Neural cell (in vitro differentiated cells): ENCODE measurements around the gene CYP11A1. TPM values are rescaled to one million over a fixed set of nuclear protein-coding genes. Genes with fewer than 3 reads are reported as not detected.

Source experiments
- H2AFZ ChIP-seq: fragments of 200-600, 300-800 bp; sonication (generic), shearing (Covaris generic); 2 replicates; pipeline ENCODE4 v1.6.0; 2014; ENCODE audit warnings: low read depth, mild to moderate bottlenecking, antibody characterized with exemption, low read length, moderate library complexity
- H3F3A ChIP-seq: fragments of 200-600 bp; shearing (Covaris generic); 2 replicates; pipeline ENCODE4 v1.6.1; 2016; ENCODE audit warnings: mild to moderate bottlenecking, moderate library complexity, mixed read lengths, antibody characterized with exemption, low read length; ENCODE audit not compliant: insufficient read depth, poor library complexity, severe bottlenecking
- H3K27ac ChIP-seq: fragments of 200-600, 300-800 bp; sonication (generic), shearing (Covaris generic); 2 replicates; pipeline ENCODE4 v1.5.1; 2014; ENCODE audit warnings: mild to moderate bottlenecking, low read length, moderate library complexity
- H3K27me3 ChIP-seq: fragments of 300-800, 200-600 bp; sonication (generic), shearing (Covaris generic); 2 replicates; pipeline ENCODE4 v1.6.0; 2014; ENCODE audit warnings: mild to moderate bottlenecking, low read depth, low read length, moderate library complexity; ENCODE audit not compliant: insufficient read depth
- H3K36me3 ChIP-seq: fragments of 300-800, 200-600 bp; sonication (generic), shearing (Covaris generic); 2 replicates; pipeline ENCODE4 v1.5.1; 2014; ENCODE audit warnings: mild to moderate bottlenecking, antibody characterized with exemption, low read length, moderate library complexity; ENCODE audit not compliant: insufficient read depth
- H3K4me2 ChIP-seq: fragments of 300-800, 200-600 bp; sonication (generic), shearing (Covaris generic); 2 replicates; pipeline ENCODE4 v1.6.0; 2014; ENCODE audit warnings: mild to moderate bottlenecking, low read length
- H3K4me3 ChIP-seq: fragments of 300-800, 200-600 bp; sonication (generic), shearing (Covaris generic); 2 replicates; pipeline ENCODE4 v1.5.1; 2014; ENCODE audit warnings: mild to moderate bottlenecking, low read length, moderate library complexity
- H3K79me2 ChIP-seq: fragments of 200-600 bp; shearing (Covaris generic); replicated peaks from 2 replicates; pipeline ENCODE4 v1.6.0; 2014; ENCODE audit warnings: mild to moderate bottlenecking, low read length, moderate library complexity; ENCODE audit not compliant: insufficient read depth
- H3K9ac ChIP-seq: fragments of 300-800, 200-600 bp; sonication (generic), shearing (Covaris generic); 2 replicates; pipeline ENCODE4 v1.6.1; 2016; ENCODE audit warnings: mild to moderate bottlenecking, low read length, mixed read lengths
- H3K9me2 ChIP-seq: fragments of 200-600 bp; shearing (Covaris generic); 2 replicates; pipeline ENCODE4 v1.6.1; 2016; ENCODE audit warnings: mild to moderate bottlenecking, low read length, mixed read lengths; ENCODE audit not compliant: insufficient read depth
- H3K9me3 ChIP-seq: fragments of 200-600, 300-800 bp; sonication (generic), shearing (Covaris generic); 2 replicates; pipeline ENCODE4 v1.6.1; 2016; ENCODE audit warnings: mild to moderate bottlenecking, mixed run types, low read length, moderate library complexity, mixed read lengths
- H4K20me1 ChIP-seq: fragments of 200-600 bp; shearing (Covaris generic); 2 replicates; pipeline ENCODE4 v1.6.1; 2016; ENCODE audit warnings: mild to moderate bottlenecking, mixed run types; ENCODE audit not compliant: insufficient read depth
- EP300 ChIP-seq: fragments of 450-650 bp; conservative IDR thresholded peaks from 2 replicates; pipeline ENCODE4 v1.6.1; 2014; ENCODE audit warnings: antibody characterized with exemption, mild to moderate bottlenecking, moderate library complexity; ENCODE audit not compliant: poor library complexity, severe bottlenecking
- EZH2 ChIP-seq: fragments of 200-600, 300-800 bp; shearing (Covaris generic), sonication (generic); IDR thresholded peaks from 2 replicates; pipeline ENCODE4 v1.6.1; 2014; ENCODE audit warnings: antibody characterized with exemption, low read length, borderline replicate concordance, mild to moderate bottlenecking; ENCODE audit not compliant: insufficient read depth, poor library complexity, severe bottlenecking
- MXI1 ChIP-seq: fragments of 450-650 bp; conservative IDR thresholded peaks from 2 replicates; pipeline ENCODE4 v1.6.1; 2014; ENCODE audit warnings: antibody characterized with exemption, mild to moderate bottlenecking; ENCODE audit not compliant: poor library complexity, severe bottlenecking
- POLR2AphosphoS5 ChIP-seq: IDR thresholded peaks from 2 replicates; pipeline ENCODE4 v1.6.1; 2012
- RAD21 ChIP-seq: fragments of 450-650 bp; conservative IDR thresholded peaks from 2 replicates; pipeline ENCODE4 v1.6.1; 2014; ENCODE audit warnings: antibody characterized with exemption, mild to moderate bottlenecking, moderate library complexity
- SMC3 ChIP-seq: fragments of 450-650 bp; conservative IDR thresholded peaks from 2 replicates; pipeline ENCODE4 v1.6.1; 2014; ENCODE audit warnings: antibody characterized with exemption, mild to moderate bottlenecking, moderate library complexity; ENCODE audit not compliant: poor library complexity
- TAF1 ChIP-seq: IDR thresholded peaks from 2 replicates; pipeline ENCODE4 v1.6.1; 2012; ENCODE audit warnings: low read depth
- polyA plus RNA-seq: library from polyadenylated mRNA; depleted of rRNA; stranded (reverse); fragments of >200 nt; gene quantifications from 2 replicates; pipeline ENCODE4 v1.2.3, GENCODE V29; 2014
- TF ChIP-seq, protein P1 (sequence below): fragments of 450-650 bp; IDR thresholded peaks from 2 replicates; pipeline ENCODE4 v1.5.1; 2014; ENCODE audit warnings: antibody characterized with exemption, mild to moderate bottlenecking, moderate library complexity; ENCODE audit not compliant: poor library complexity, severe bottlenecking
- TF ChIP-seq, protein P2 (sequence below): IDR thresholded peaks from 2 replicates; pipeline ENCODE4 v1.6.1; 2012; ENCODE audit warnings: borderline replicate concordance

Gene CYP11A1
- polyA plus RNA-seq, 1 donor from 2014 or later, result not detected

DNA sequence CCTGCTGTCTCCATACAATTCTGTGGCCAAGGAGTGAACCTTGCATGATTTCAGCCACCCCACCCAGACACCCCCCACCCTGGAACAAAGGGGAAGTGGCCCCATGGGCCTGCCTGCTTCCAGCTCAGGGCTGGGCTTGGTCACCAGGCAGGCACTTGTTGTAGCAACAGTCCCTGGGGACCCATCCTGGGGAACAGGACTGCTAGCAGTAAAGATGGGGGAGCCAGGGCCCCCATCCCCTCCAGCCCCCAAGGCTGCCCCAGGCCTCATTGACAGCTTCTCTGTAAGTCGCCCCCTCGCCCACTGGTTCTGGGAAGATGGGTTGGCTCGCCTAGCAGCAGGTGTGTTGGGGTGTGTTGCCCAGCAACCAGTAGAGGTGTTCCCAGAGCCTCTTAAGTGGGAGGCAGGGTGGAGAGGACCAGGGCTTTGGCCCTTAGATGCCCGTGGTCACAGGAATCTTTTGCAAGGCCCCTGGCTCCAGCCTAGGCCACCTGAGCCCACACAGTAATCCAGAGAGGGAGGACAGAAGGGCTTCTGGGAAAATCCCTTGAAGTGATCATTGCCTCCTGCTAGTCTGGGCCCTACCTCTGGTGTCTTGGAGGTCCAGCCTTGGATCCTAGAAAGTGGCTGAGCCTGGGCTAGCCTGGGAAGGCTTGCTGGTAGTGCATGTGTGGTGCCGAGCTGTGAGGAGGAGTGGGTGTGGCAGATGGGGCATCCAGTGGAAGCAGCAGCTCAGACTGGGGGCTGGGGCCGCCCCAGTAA, 48.9 kb downstream of the CYP11A1 start:
- Histone ChIP-seq H3K4me3 (no peak overlapping the region), H3K27ac (peak overlapping the region; percentile 34), H3K9ac (peak overlapping the region; percentile 41), H3K27me3 (no peaks in the 10 kb centered on the region), H3K4me2 (no peak overlapping the region), H2AFZ (no peak overlapping the region), H3K79me2 (no peaks in the 10 kb centered on the region), H3F3A (no peaks in the 10 kb centered on the region), H3K36me3 (no peaks in the 10 kb centered on the region), H3K9me3 (no peaks in the 10 kb centered on the region), H4K20me1 (no peaks in the 10 kb centered on the region), H3K9me2 (no peaks in the 10 kb centered on the region)
- TF ChIP-seq EP300, result no peak
- TF ChIP-seq EZH2, result no peak
- TF ChIP-seq, protein P1, sequence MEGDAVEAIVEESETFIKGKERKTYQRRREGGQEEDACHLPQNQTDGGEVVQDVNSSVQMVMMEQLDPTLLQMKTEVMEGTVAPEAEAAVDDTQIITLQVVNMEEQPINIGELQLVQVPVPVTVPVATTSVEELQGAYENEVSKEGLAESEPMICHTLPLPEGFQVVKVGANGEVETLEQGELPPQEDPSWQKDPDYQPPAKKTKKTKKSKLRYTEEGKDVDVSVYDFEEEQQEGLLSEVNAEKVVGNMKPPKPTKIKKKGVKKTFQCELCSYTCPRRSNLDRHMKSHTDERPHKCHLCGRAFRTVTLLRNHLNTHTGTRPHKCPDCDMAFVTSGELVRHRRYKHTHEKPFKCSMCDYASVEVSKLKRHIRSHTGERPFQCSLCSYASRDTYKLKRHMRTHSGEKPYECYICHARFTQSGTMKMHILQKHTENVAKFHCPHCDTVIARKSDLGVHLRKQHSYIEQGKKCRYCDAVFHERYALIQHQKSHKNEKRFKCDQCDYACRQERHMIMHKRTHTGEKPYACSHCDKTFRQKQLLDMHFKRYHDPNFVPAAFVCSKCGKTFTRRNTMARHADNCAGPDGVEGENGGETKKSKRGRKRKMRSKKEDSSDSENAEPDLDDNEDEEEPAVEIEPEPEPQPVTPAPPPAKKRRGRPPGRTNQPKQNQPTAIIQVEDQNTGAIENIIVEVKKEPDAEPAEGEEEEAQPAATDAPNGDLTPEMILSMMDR, result no peak
- TF ChIP-seq POLR2AphosphoS5, result no peak
- no peak for TF ChIP-seq TAF1
- no peak for TF ChIP-seq RAD21
- no peak for TF ChIP-seq MXI1
- TF ChIP-seq, protein P2, sequence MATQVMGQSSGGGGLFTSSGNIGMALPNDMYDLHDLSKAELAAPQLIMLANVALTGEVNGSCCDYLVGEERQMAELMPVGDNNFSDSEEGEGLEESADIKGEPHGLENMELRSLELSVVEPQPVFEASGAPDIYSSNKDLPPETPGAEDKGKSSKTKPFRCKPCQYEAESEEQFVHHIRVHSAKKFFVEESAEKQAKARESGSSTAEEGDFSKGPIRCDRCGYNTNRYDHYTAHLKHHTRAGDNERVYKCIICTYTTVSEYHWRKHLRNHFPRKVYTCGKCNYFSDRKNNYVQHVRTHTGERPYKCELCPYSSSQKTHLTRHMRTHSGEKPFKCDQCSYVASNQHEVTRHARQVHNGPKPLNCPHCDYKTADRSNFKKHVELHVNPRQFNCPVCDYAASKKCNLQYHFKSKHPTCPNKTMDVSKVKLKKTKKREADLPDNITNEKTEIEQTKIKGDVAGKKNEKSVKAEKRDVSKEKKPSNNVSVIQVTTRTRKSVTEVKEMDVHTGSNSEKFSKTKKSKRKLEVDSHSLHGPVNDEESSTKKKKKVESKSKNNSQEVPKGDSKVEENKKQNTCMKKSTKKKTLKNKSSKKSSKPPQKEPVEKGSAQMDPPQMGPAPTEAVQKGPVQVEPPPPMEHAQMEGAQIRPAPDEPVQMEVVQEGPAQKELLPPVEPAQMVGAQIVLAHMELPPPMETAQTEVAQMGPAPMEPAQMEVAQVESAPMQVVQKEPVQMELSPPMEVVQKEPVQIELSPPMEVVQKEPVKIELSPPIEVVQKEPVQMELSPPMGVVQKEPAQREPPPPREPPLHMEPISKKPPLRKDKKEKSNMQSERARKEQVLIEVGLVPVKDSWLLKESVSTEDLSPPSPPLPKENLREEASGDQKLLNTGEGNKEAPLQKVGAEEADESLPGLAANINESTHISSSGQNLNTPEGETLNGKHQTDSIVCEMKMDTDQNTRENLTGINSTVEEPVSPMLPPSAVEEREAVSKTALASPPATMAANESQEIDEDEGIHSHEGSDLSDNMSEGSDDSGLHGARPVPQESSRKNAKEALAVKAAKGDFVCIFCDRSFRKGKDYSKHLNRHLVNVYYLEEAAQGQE, result no peak
- no peak for TF ChIP-seq SMC3

DNA sequence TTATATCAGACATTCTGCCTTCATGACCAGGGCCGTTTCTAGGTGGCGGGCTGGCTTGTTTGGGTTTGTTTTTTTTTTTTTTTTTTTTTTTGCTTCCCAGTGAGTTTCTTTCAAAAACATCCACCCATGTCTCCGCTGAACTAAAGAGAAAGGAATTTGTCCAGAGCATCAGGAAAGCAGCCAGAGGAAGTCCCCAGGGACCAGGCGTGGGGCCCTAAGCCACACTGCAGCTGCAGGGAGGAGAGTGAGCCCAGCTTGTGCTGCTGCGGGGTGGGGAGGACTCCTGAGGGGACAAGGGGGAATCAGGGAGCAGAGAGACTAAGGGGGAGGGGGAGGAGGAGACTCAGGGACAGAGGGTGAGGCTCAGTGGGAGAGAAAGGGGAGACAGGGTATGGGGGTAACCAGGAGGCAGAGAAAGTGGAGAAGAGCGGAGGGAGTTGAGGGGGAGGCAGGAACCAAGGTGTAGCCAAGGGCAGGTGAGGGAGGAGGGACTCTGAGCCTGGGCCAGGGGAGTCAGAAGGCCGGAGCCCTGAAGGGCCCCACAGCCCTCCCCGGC, 49.5 kb downstream of the CYP11A1 start:
- no peaks in the 10 kb centered on the region for H3K27me3 ChIP-seq

More for the DNA sequence above, 49.5 kb downstream of the CYP11A1 start:
- Histone ChIP-seq H3K4me2 (no peak overlapping the region), H3K36me3 (no peaks in the 10 kb centered on the region), H3K9me2 (no peaks in the 10 kb centered on the region), H3K9me3 (no peaks in the 10 kb centered on the region), H3K27ac (peak overlapping the region; percentile 34), H3K4me3 (no peak overlapping the region), H3K79me2 (no peaks in the 10 kb centered on the region), H2AFZ (no peak overlapping the region), H4K20me1 (no peaks in the 10 kb centered on the region), H3F3A (no peaks in the 10 kb centered on the region), H3K9ac (peak overlapping the region; percentile 41)
- TF ChIP-seq TAF1 (no peak), MXI1 (no peak), SMC3 (no peak), POLR2AphosphoS5 (no peak), EP300 (no peak), EZH2 (no peak), RAD21 (no peak)
- TF ChIP-seq, protein P1, result no peak
- TF ChIP-seq, protein P2, result no peak
